Breast epithelium (tissue), 3 donors: ENCODE results near the gene NR3C1.

Experiments used
- CTCF ChIP-seq, 3 donors: fragments of 450-650 bp; IDR thresholded peaks; one replicate each; pipeline ENCODE4 v1.5.1; 2016 to 2017; ENCODE audit warnings: antibody characterized with exemption in 3 of 3, mild to moderate bottlenecking in 3 of 3, moderate library complexity in 3 of 3
- POLR2A ChIP-seq: fragments of 450-650 bp; IDR thresholded peaks from one replicate; pipeline ENCODE4 v1.6.1; 2016; ENCODE audit warnings: antibody characterized with exemption, mild to moderate bottlenecking, moderate library complexity

- TF ChIP-seq POLR2A = no peak
- TF ChIP-seq CTCF (IDR thresholded peaks at IDR 0.05) = no peak
Measured at GRCh38 chr5:143428738-143429420, 25.4 kb upstream of the NR3C1 start.
